IPS-11a (cell line): ENCODE results near the gene CORO6.
"Not testable (repeated sequence)": the region's sequence is repeated elsewhere in the genome, so short reads cannot be mapped to it uniquely, and the experiment has no call there.

Experiments
- H3K4me3 ChIP-seq: one replicate; pipeline ENCODE4 v1.5.1; 2013; ENCODE audit warnings: low read depth, low read length, control low read depth

CORO6 gene

DNA sequence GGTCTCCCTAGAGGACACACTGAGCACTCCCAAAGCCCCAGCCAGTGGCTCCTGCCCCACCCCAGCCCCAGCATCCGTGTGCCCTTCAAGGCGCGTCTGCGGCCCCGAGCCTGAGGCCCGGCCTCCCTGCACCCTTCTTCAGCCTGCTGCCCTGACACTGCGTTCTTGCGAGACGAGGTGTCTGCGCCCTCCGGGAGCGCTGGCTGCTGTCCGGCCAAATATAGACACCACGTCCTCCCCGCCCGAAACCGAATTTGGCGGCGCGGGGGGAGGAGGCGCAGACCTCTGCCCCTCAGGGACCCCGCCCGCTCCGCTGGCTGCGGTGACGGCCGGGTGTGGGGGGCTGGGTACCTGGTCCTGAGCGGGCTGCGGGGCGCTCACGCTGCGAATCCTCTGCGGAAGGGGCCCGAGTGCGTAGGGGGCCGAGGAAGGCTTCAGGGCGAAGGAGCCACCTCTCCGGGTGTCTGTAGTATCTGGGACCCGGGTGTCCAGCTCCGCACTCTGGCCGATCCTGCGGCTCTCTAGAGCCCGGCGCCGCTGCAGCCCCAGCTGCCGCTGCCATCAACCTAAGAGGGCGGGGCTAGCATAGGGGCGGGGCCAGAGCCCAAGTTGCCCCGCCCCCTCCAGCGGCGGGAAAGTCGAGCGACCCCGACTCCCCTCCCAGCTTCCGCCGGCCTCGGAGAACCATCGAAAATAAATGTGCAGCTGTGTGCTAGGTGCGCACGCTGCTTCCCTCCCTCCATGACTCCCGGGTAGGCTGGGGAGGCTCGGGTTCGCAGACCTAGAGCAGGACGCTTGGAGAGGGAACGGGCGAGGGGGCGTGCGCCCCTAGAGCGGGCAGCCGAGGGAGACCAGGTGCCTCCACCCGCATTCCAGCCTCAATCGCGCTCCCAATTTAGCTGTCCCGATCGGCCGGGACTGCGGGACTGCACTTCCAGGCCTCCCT lies at the start of gene CORO6:
CORO6 (minus strand) TSS at position 576 of the 946 bp plus-strand sequence. CDS start 1,491 bp downstream, outside the sequence.
- peak within 1 kb of the TSS; percentile 50 for H3K4me3 ChIP-seq

DNA sequence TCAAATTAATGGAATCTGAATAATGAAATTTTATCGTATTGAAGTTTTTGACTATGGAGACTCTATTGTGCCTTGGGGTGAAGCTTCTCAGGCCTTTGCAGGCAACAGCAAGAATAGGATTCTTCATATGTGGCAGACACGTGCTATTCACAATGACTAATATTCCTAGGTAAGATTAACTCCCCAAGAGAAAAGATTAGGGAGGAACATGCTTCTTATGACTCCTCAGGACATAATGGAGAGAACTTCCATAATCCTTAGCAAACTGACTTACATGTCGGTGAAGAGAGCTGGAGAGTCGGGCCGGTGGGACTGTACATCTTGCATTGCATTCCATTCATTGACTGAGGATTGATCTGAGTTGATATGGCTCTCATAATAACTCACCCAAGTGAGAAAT lies 48.9 kb upstream of the CORO6 start:
- H3K4me3 ChIP-seq, result no peak overlapping the region

- no peak overlapping the region for H3K4me3 ChIP-seq
Observed at GRCh38 chr17:29669266-29669665, 46.6 kb upstream of the CORO6 start.

DNA sequence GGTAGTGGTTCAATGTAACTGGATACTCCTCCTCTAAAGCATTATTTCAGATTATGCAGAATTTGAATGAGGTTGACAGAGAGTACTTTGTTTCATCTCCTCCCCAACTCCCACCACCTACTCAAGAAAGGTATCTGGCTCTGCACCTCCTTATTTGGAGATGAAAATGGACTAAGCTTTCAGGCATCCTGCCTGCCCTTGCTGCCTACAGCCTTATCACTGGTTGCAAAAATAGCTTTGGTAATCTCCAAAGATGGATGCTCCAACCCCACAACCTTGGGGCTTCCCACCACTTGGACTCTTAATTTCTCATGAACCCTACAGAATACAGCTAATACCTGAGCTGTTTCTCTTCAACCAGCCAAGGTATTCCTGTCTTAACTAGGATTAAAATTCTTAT lies 45.3 kb upstream of the CORO6 start:
- no peak overlapping the region for H3K4me3 ChIP-seq

DNA sequence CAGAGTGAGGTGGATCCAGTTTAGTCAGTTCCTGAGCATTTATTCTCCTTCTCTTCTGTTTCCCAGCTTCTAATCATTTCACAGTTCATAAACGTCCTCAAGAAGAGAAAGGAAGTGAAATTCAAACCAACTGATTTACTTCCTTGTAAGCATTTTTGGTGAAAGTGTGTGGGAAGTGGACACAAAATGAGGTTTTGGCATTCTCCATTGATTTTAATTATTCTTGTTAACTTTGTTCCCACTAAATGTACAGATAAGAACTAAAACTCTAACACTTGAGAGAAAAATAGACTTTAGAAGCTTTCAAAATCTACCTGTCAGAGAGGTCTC lies 42.7 kb upstream of the CORO6 start:
- H3K4me3 ChIP-seq, result no peak overlapping the region

GRCh38 chr17:29664743-29665480 lies 42.2 kb upstream of the CORO6 start:
- no peak overlapping the region for H3K4me3 ChIP-seq

GRCh38 chr17:29663155-29663554 lies 40.4 kb upstream of the CORO6 start:
- no peak overlapping the region for H3K4me3 ChIP-seq

- H3K4me3 ChIP-seq, result no peak overlapping the region
Observed at GRCh38 chr17:29661213-29661612, 38.5 kb upstream of the CORO6 start.

- no peak overlapping the region for H3K4me3 ChIP-seq
Observed at GRCh38 chr17:29659155-29659554, 36.4 kb upstream of the CORO6 start.

- no peak overlapping the region for H3K4me3 ChIP-seq
Observed at GRCh38 chr17:29655323-29655722, 32.6 kb upstream of the CORO6 start.

DNA sequence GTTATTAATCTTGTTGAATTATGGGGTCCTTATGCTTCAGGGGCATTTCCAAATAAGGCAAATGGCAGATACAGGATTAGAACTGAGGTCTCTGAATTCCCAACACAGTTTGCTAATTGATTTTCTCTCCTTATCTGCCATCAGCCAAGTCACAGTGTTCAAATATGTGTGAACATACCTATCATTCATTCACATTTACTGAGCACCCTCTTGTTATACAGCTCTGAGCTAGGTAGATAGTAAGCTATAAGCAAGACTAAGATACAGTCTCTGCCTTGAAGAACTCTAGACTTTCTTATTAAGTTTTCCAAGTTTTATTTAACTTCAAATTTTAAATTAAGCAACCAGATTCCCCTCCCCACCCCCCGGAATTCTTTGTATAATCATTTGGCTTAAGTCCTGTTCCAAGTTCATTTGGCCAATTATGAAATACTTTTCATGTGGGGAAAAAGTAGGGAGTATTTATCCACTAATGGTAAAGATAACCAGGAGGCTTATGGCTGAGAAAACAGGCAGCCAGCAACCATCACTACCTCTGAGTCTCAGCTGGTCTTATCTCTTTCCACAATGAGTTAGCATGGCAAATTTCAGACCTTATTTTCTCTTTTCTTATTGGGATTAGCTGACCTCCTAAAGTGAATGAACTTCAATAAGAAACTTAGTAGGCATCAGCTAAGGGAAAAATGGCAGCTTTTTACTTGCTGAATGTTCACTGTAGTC lies 31.4 kb upstream of the CORO6 start:
- no peak overlapping the region for H3K4me3 ChIP-seq

GRCh38 chr17:29652976-29653375 lies 30.3 kb upstream of the CORO6 start:
- no peak overlapping the region for H3K4me3 ChIP-seq

DNA sequence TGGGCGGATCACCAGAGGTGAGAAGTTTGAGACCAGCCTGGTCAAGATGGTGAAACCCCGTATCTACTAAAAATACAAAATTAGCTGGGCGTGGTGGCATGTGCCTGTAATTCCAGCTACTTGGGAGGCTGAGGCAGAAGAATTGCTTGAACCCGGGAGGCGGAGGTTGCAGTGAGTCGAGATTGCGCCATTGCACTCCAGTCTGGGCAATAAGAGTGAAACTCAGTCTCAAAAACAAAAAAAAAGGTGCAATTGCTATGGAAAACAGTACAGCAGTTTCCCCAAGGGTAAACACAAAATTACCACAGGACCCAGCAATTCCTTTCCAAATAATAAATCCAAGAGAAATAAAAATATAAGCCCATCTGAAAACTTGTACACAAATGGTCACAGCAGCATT lies 29.2 kb upstream of the CORO6 start:
- H3K4me3 ChIP-seq, result not testable (repeated sequence)

- H3K4me3 ChIP-seq, result no peak overlapping the region
Observed at GRCh38 chr17:29650396-29650795, 27.7 kb upstream of the CORO6 start.

DNA sequence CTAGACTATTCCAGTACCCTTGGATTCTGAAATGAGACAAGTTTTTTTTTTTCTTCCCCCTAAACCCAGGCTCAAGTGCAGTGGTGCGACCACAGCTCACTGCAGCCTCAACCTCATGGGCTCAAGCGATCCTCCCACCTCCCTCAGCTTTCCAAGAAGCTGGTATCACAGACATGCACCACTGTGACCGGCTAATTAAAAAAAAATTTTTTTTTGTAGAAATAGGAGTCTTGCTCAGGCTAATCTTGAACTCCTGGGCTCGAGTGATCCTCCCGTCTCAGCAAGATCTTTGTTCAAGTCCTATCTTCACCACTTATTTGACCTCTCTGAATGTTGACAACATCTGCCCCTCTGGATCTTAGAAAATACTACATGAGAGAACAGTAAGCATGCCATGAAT lies 26.6 kb upstream of the CORO6 start:
- no peak overlapping the region for H3K4me3 ChIP-seq

GRCh38 chr17:29648005-29648404 lies 25.3 kb upstream of the CORO6 start:
- no peak overlapping the region for H3K4me3 ChIP-seq

- H3K4me3 ChIP-seq, result no peak overlapping the region
Observed at GRCh38 chr17:29645515-29646051, 22.9 kb upstream of the CORO6 start.

DNA sequence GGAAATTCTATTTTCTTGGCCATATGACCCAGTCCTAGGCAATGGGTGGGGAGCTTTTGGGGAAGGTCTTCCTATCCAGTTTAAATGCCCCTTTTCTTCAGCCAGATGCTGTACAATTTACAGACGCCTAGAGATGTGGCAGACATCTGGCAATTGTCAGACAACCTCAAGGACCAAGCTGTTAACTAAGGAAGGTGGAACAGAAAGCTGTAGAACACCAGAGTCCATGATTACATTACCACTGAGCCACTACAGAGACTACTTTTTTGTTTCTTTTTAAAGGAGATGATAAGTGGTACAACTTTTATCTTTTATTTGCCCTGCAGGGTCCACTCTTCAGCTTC lies 21.1 kb upstream of the CORO6 start:
- H3K4me3 ChIP-seq, result no peak overlapping the region

GRCh38 chr17:29642171-29642611 lies 19.5 kb upstream of the CORO6 start:
- no peak overlapping the region for H3K4me3 ChIP-seq

DNA sequence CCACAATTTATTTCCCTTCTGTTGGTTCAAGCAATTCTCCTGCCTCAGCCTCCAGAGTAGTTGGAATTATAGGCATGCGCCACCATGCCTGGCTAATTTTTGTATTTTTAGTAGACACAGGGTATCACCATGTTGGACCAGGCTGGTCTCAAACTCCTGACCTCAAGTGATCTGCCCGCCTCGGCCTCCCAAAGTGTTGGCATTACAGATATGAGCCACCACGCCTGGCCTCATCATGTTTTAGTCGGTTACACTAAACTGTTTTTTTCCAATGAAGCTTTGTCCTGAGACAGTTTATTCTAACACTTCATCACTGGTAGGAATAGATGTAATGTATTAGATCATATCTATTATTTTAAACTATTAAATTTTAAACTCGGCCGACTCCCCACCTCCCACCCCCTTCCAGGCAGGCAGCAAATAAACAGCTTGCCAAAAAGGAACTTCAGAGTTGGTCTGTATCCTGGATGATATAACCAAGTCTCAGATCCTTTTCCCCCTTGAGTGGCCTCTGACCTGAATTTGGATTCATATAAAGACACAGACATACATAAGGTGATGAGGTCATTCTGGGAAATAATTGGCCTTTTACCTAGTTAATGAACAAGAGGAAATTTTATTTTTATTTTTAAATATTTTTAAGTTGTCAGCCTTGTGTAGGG lies 18.4 kb upstream of the CORO6 start:
- no peak overlapping the region for H3K4me3 ChIP-seq

GRCh38 chr17:29640413-29640812 lies 17.7 kb upstream of the CORO6 start:
- H3K4me3 ChIP-seq, result no peak overlapping the region
